GM12892 (cell line): Measurements from ENCODE around the gene FAM20C.

ENCODE experiments used
- POLR2A ChIP-seq: IDR thresholded peaks from 2 replicates; pipeline ENCODE4 v1.6.1; 2011; ENCODE audit warnings: low read depth, low read length, control low read depth
- POLR2AphosphoS5 ChIP-seq: IDR thresholded peaks from 2 replicates; pipeline ENCODE4 v1.6.1; 2011; ENCODE audit warnings: low read depth, low read length, control low read depth

DNA sequence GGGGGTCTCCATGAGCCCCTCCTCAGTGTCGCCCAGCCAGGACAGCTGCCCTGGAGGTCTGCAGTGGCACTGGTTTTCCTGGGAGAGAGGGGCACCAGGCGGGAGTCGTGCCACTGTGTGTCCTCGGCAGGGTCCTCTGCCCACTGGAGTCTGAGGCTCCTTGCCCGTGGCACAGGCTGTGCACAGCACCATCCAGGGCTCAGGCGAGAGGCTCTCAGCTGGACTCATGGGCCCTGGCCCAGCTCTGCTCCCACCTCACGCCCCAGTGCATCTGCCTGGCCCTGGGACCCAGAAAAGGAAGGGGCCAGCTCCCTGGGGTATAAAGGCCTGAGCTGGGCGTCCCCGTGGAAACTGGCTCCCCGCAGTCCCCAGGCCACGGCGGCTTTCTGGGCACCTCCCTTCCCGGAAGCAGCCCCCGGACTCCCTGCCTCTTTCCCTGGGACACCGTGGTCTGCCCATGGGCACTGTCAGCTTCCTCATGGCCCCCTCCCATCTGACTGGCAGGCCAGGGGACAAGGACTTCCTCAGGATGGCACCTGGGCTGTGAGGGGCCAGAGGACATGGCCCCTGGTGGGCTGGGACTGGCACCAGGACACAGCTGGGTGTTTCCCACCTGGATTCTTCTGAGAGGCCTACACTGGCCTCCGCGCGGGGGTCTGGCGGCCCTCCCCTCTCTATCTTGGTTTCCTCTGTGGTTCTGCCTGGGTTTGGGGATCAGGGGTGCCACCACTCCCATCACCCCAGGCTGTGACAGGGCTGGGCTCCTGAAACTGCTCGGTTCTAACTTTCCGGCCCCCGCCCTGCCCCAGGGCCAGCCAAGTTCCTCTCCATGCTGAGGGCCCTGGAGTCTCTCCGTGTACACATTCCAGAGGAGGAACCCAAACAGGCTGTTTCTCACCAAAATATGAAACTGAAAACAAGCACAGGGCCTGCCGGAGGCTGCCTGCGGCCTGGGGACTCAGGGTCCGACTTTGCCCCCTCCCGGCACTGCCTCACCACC, 103.1 kb downstream of the FAM20C start:
- no peak for TF ChIP-seq POLR2A
- no peak for TF ChIP-seq POLR2AphosphoS5
